ENCODE measurements around the gene AANAT. TPM values are rescaled to one million over a fixed set of nuclear protein-coding genes. Genes with fewer than 3 reads are reported as not detected.

AANAT gene
- total RNA-seq, 2 experiments from 2014 or later: not detected

DNA sequence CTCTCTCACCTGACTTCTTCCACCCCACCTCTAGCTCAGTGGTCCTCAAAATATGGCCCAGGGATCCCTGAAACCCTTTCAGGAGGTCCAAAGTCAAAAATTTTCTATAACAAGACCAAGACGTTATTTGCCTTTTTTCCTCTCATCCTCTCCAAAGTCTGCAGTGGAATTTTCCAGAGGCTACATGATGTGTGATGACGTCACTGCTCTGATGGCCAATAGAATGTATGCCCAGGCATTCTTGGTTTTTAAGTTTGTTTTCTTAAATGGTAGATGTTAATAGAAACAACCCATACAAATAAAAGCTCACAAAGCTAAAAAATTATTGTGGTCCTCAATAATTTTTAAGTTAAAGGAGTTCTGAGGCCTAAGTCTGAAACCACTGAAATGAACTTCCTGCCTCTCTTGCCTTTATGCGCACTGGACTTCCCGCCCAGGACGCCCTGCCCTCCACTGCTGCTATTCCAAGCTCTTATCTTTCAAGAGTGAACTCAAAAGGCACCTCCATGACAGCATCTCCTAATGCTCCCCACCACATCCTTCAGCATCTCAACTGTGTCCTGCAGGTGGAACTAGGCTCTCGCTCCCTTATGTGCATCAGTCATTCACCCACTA is 28.0 kb upstream of the AANAT start:
- Histone ChIP-seq H3K36me3 (ENCODE audit: insufficient read depth, low read length) (peaks cover 36% of the 10 kb centered on the region), H3K9me2 (ENCODE audit: insufficient read depth, low read length) (no peaks in the 10 kb centered on the region), H3K79me2 (ENCODE audit: insufficient read depth, low read depth, low read length) (peaks cover 98% of the 10 kb centered on the region), H3K27ac (ENCODE audit: low read depth, low read length, poor library complexity, severe bottlenecking) (peak overlapping the region; percentile 34), H4K20me1 (ENCODE audit: insufficient read depth, low read length) (peaks cover 12% of the 10 kb centered on the region), H3K4me1 (ENCODE audit: insufficient read depth, low read length, poor library complexity, severe bottlenecking) (peaks cover 84% of the 10 kb centered on the region), H3K9me3 (ENCODE audit: low read length) (no peaks in the 10 kb centered on the region), H3K4me2 (ENCODE audit: low read length) (peak overlapping the region; percentile 40), H3K4me3 (ENCODE audit: low read depth, low read length, poor library complexity, severe bottlenecking) (no peak overlapping the region), H2AFZ (ENCODE audit: low read length) (no peak overlapping the region)
- ChIA-PET POLR2A (interaction anchor here (0.6 to 1.4 kb wide), 6 partner anchors 9 to 1547 kb away, joined by 3 to 6 read pairs (median 3); no protein-coding TSS in a partner anchor), CTCF (ENCODE audit: unreplicated experiment) (no interaction called here)
- BruUV-seq (replicated peaks): no TSS peak
- peak; percentile 31 for DNase-seq (ENCODE audit: low spot score)
- intact Hi-C loops (cut with micrococcal nuclease; ENCODE audit: unreplicated experiment): no loop called here
- TF ChIP-seq EZH2phosphoT487 (IDR thresholded peaks at IDR 0.05; ENCODE audit: borderline replicate concordance, low read depth, low read length): no peak
- TF ChIP-seq CTCF (conservative IDR thresholded peaks at IDR 0.05; ENCODE audit: low read length): no peak

DNA sequence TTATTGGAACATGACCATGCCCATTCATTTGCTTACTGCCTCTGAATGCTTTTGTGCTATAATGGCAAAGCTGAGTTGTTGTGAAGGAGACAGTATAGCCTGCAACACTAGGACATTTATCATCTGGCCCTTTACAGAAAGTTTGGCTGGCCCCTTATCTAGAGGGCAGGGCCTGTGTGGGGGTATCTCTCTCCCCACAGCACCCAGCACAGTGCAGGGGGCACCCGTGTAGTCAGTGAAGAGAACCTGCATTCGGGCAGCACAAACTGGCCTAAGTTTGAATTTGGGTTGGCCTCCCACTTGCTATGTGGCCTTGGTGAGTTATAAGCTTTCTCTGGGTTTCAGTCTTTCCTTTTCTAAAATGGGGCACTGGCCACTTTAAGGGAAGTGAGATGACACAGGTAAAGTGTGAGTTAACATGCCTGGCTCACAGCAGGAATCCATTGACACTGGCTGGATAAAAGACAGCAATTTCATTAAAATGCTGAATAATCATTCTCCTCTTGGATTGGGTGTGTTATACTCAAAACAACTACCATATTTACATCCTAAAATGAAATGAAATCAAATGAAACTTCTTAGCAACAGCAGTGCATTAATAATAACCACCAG is 26.5 kb upstream of the AANAT start:
- Histone ChIP-seq H3K79me2 (ENCODE audit: insufficient read depth, low read depth, low read length) (peaks cover 98% of the 10 kb centered on the region), H3K36me3 (ENCODE audit: insufficient read depth, low read length) (peaks cover 38% of the 10 kb centered on the region), H3K4me2 (ENCODE audit: low read length) (peak overlapping the region; percentile 38), H4K20me1 (ENCODE audit: insufficient read depth, low read length) (peaks cover 27% of the 10 kb centered on the region), H3K9me2 (ENCODE audit: insufficient read depth, low read length) (no peaks in the 10 kb centered on the region), H2AFZ (ENCODE audit: low read length) (no peak overlapping the region), H3K4me1 (ENCODE audit: insufficient read depth, low read length, poor library complexity, severe bottlenecking) (peaks cover 85% of the 10 kb centered on the region), H3K9me3 (ENCODE audit: low read length) (no peaks in the 10 kb centered on the region), H3K4me3 (ENCODE audit: low read depth, low read length, poor library complexity, severe bottlenecking) (no peak overlapping the region), H3K27ac (ENCODE audit: low read depth, low read length, poor library complexity, severe bottlenecking) (no peak overlapping the region)
- ChIA-PET CTCF (ENCODE audit: unreplicated experiment) (no interaction called here), POLR2A (no interaction called here)
- no peak for DNase-seq (ENCODE audit: low spot score)
- no TSS peak for BruUV-seq (replicated peaks)
- intact Hi-C loops (cut with micrococcal nuclease; ENCODE audit: unreplicated experiment): no loop called here
- TF ChIP-seq CTCF (conservative IDR thresholded peaks at IDR 0.05; ENCODE audit: low read length) (no peak), EZH2phosphoT487 (IDR thresholded peaks at IDR 0.05; ENCODE audit: borderline replicate concordance, low read depth, low read length) (no peak)

Data from OCI-LY7 (cell line).